Smooth muscle cell (in vitro differentiated cells): ENCODE results near the gene SH2D4B. TPM values are rescaled to one million over a fixed set of nuclear protein-coding genes. Genes with fewer than 3 reads are reported as not detected.

ENCODE experiments used
- DNase-seq: peaks from one replicate; lab custom pipeline; 2025; ENCODE audit not compliant: unreplicated experiment; lab: John Stamatoyannopoulos, UW
- H2AFZ ChIP-seq: fragments of 200-600 bp; sonication (generic); 2 replicates; pipeline ENCODE4 v1.6.0; 2016; ENCODE audit warnings: antibody characterized with exemption, low read depth, mild to moderate bottlenecking
- H3F3A ChIP-seq: fragments of 200-600 bp; sonication (generic); 2 replicates; pipeline ENCODE4 v1.6.0; 2017; ENCODE audit warnings: antibody characterized with exemption, low read depth
- H3K27ac ChIP-seq: fragments of 200-600 bp; sonication (generic); 2 replicates; pipeline ENCODE4 v1.5.1; 2016; ENCODE audit warnings: low read depth, mild to moderate bottlenecking
- H3K27me3 ChIP-seq: fragments of 200-600 bp; sonication (generic); 2 replicates; pipeline ENCODE4 v1.6.1; 2016; ENCODE audit warnings: low read depth, mild to moderate bottlenecking
- H3K36me3 ChIP-seq: fragments of 200-600 bp; sonication (generic); 2 replicates; pipeline ENCODE4 v1.5.1; 2016; ENCODE audit warnings: low read depth
- H3K4me1 ChIP-seq: fragments of 200-600 bp; sonication (generic); 2 replicates; pipeline ENCODE4 v1.5.1; 2016; ENCODE audit warnings: low read depth
- H3K4me2 ChIP-seq: fragments of 200-600 bp; sonication (generic); 2 replicates; pipeline ENCODE4 v1.6.0; 2016; ENCODE audit warnings: mild to moderate bottlenecking
- H3K4me3 ChIP-seq: fragments of 200-600 bp; sonication (generic); 2 replicates; pipeline ENCODE4 v1.5.1; 2016; ENCODE audit warnings: mild to moderate bottlenecking
- H3K79me2 ChIP-seq: fragments of 200-600 bp; sonication (generic); 2 replicates; pipeline ENCODE4 v1.6.0; 2016; ENCODE audit warnings: low read depth, mild to moderate bottlenecking
- H3K9ac ChIP-seq: fragments of 200-600 bp; sonication (generic); 2 replicates; pipeline ENCODE4 v1.6.0; 2016; ENCODE audit warnings: low read depth
- H3K9me3 ChIP-seq: fragments of 200-600 bp; sonication (generic); replicated peaks from 2 replicates; pipeline ENCODE4 v1.5.1; 2016; ENCODE audit warnings: low read depth
- H4K20me1 ChIP-seq: fragments of 200-600 bp; sonication (generic); 2 replicates; pipeline ENCODE4 v1.6.0; 2016; ENCODE audit warnings: low read depth
- CTCF ChIP-seq: fragments of 200-600 bp; sonication (generic); IDR thresholded peaks from 2 replicates; pipeline ENCODE4 v1.5.1; 2017; ENCODE audit warnings: borderline replicate concordance, mild to moderate bottlenecking, antibody characterized with exemption; ENCODE audit not compliant: insufficient read depth, poor library complexity, severe bottlenecking
- WGBS: methylation state at CpG from one replicate; pipeline ENCODE4 v1.1.7; 2016; ENCODE audit warnings: low lambda C conversion rate; 5-methylcytosine and 5-hydroxymethylcytosine counted together
- polyA plus RNA-seq: library from polyadenylated mRNA; unstranded; fragments of >200 nt; fragmentation: Nextera tagmentation; extraction: Ambion mirVana; gene quantifications from 2 replicates; pipeline ENCODE4 v1.2.1, GENCODE V29; 2016
- total RNA-seq: library from RNA; depleted of rRNA; stranded (reverse); fragments of >200 nt; gene quantifications from 2 replicates; pipeline ENCODE4 v1.2.3, GENCODE V29; 2014

Gene SH2D4B
- total and polyA plus RNA-seq, 2 experiments from 2014 or later: 0.13 TPM; not detected in 1

GRCh38 chr10:80589726-80590373 lies 52.1 kb downstream of the SH2D4B start:
- Histone ChIP-seq H3K4me1 (no peaks in the 10 kb centered on the region), H3K27ac (no peak overlapping the region), H3K9ac (no peak overlapping the region), H3K9me3 (no peaks in the 10 kb centered on the region), H3K4me3 (no peak overlapping the region), H3K27me3 (no peaks in the 10 kb centered on the region), H2AFZ (no peak overlapping the region), H3K79me2 (no peaks in the 10 kb centered on the region), H4K20me1 (no peaks in the 10 kb centered on the region), H3K4me2 (no peak overlapping the region), H3F3A (no peaks in the 10 kb centered on the region), H3K36me3 (no peaks in the 10 kb centered on the region)
- WGBS: 89% methylated on average over 5 of the region's 5 CpGs
- no peak for TF ChIP-seq CTCF
- no peak for DNase-seq

GRCh38 chr10:80590585-80591125 lies 53.0 kb downstream of the SH2D4B start:
- Histone ChIP-seq H2AFZ (peak overlapping the region; percentile 60), H3K4me3 (no peak overlapping the region), H3K27me3 (no peaks in the 10 kb centered on the region), H3K79me2 (no peaks in the 10 kb centered on the region), H3F3A (no peaks in the 10 kb centered on the region), H3K27ac (no peak overlapping the region), H3K36me3 (no peaks in the 10 kb centered on the region), H3K4me1 (no peaks in the 10 kb centered on the region), H3K9ac (no peak overlapping the region), H3K9me3 (no peaks in the 10 kb centered on the region), H4K20me1 (no peaks in the 10 kb centered on the region), H3K4me2 (peak overlapping the region; percentile 26)
- no peak for DNase-seq
- no peak for TF ChIP-seq CTCF
- 68% methylated on average over 3 of the region's 3 CpGs for WGBS

GRCh38 chr10:80596391-80597257 lies 58.9 kb downstream of the SH2D4B start:
- no peaks in the 10 kb centered on the region for H3K4me1 ChIP-seq
- no peaks in the 10 kb centered on the region for H3F3A ChIP-seq
- H3K4me2 ChIP-seq: no peak overlapping the region
- H3K4me3 ChIP-seq: no peak overlapping the region
- H3K27me3 ChIP-seq: no peaks in the 10 kb centered on the region
- no peak for DNase-seq
- TF ChIP-seq CTCF: peak; percentile 66
- H3K9me3 ChIP-seq: no peaks in the 10 kb centered on the region
- H3K79me2 ChIP-seq: no peaks in the 10 kb centered on the region
- no peak overlapping the region for H3K27ac ChIP-seq
- no peak overlapping the region for H2AFZ ChIP-seq
- H3K36me3 ChIP-seq: no peaks in the 10 kb centered on the region
- 62% methylated on average over 15 of the region's 15 CpGs for WGBS
- H4K20me1 ChIP-seq: no peaks in the 10 kb centered on the region
- no peak overlapping the region for H3K9ac ChIP-seq
